ENCODE results near the gene SYT17.

Gene SYT17

GRCh38 chr16:19307587-19308241 lies 139.7 kb downstream of the SYT17 start:
- DNase-seq: no peak

- no peak for DNase-seq
Observed at GRCh38 chr16:19308392-19308791, 140.4 kb downstream of the SYT17 start.

GRCh38 chr16:19309178-19309577 lies 141.1 kb downstream of the SYT17 start:
- no peak for DNase-seq

- no peak for DNase-seq
Observed at GRCh38 chr16:19314718-19315425, 146.8 kb downstream of the SYT17 start.

GRCh38 chr16:19315889-19316433 lies 147.9 kb downstream of the SYT17 start:
- DNase-seq: no peak

GRCh38 chr16:19316846-19317245 lies 148.8 kb downstream of the SYT17 start:
- no peak for DNase-seq
